Neural cell (in vitro differentiated cells): Measurements from ENCODE around the gene MGME1.

Experiments
- CTCF ChIP-seq: fragments of 450-650 bp; IDR thresholded peaks from 2 replicates; pipeline ENCODE4 v1.5.1; 2014; ENCODE audit warnings: antibody characterized with exemption, mild to moderate bottlenecking, moderate library complexity; ENCODE audit not compliant: poor library complexity, severe bottlenecking
- POLR2AphosphoS5 ChIP-seq: IDR thresholded peaks from 2 replicates; pipeline ENCODE4 v1.6.1; 2012
- REST ChIP-seq: IDR thresholded peaks from 2 replicates; pipeline ENCODE4 v1.6.1; 2012; ENCODE audit warnings: borderline replicate concordance
- TAF1 ChIP-seq: IDR thresholded peaks from 2 replicates; pipeline ENCODE4 v1.6.1; 2012; ENCODE audit warnings: low read depth

GRCh38 chr20:17971300-17972013 is 2.6 kb downstream of the MGME1 start:
- TF ChIP-seq CTCF (no peak), REST (no peak), TAF1 (no peak), POLR2AphosphoS5 (no peak)
